Hepatocyte (in vitro differentiated cells): Measurements from ENCODE around the gene ZNF787. TPM values are rescaled to one million over a fixed set of nuclear protein-coding genes. Genes with fewer than 3 reads are reported as not detected.

Source experiments
- DNase-seq: peaks from one replicate; pipeline ENCODE4 v3.0.0-alpha.2; 2016; ENCODE audit warnings: low spot score
- H2AFZ ChIP-seq: fragments of 200-600 bp; sonication (generic); 2 replicates; pipeline ENCODE4 v1.6.0; 2016; ENCODE audit warnings: antibody characterized with exemption, mild to moderate bottlenecking
- H3K27ac ChIP-seq: fragments of 200-600 bp; sonication (generic); 2 replicates; pipeline ENCODE4 v1.5.1; 2016; ENCODE audit warnings: mild to moderate bottlenecking
- H3K27me3 ChIP-seq: fragments of 200-600 bp; sonication (generic); 2 replicates; pipeline ENCODE4 v1.6.1; 2016
- H3K36me3 ChIP-seq: fragments of 200-600 bp; sonication (generic); replicated peaks from 2 replicates; pipeline ENCODE4 v1.5.1; 2016; ENCODE audit warnings: low read depth; ENCODE audit not compliant: insufficient read depth
- H3K4me1 ChIP-seq: fragments of 200-600 bp; sonication (generic); 2 replicates; pipeline ENCODE4 v1.5.1; 2016; ENCODE audit warnings: mild to moderate bottlenecking, moderate library complexity; ENCODE audit not compliant: insufficient read depth
- H3K4me2 ChIP-seq: fragments of 200-600 bp; sonication (generic); 2 replicates; pipeline ENCODE4 v1.6.0; 2016
- H3K4me3 ChIP-seq: fragments of 200-600 bp; sonication (generic); 2 replicates; pipeline ENCODE4 v1.5.1; 2016; ENCODE audit warnings: mild to moderate bottlenecking
- H3K79me2 ChIP-seq: fragments of 200-600 bp; sonication (generic); 2 replicates; pipeline ENCODE4 v1.6.0; 2017; ENCODE audit warnings: mild to moderate bottlenecking
- H3K9me2 ChIP-seq: fragments of 200-600 bp; sonication (generic); replicated peaks from 2 replicates; pipeline ENCODE4 v1.6.0; 2017; ENCODE audit warnings: mild to moderate bottlenecking; ENCODE audit not compliant: insufficient read depth
- H3K9me3 ChIP-seq: fragments of 200-600 bp; sonication (generic); 2 replicates; pipeline ENCODE4 v1.5.1; 2016; ENCODE audit warnings: low read depth, mild to moderate bottlenecking
- H4K20me1 ChIP-seq: fragments of 200-600 bp; sonication (generic); 2 replicates; pipeline ENCODE4 v1.6.0; 2016; ENCODE audit warnings: mild to moderate bottlenecking; ENCODE audit not compliant: insufficient read depth, poor library complexity, severe bottlenecking
- CTCF ChIP-seq: fragments of 200-600 bp; sonication (generic); IDR thresholded peaks from 2 replicates; pipeline ENCODE4 v1.5.1; 2016; ENCODE audit warnings: antibody characterized with exemption, mild to moderate bottlenecking; ENCODE audit not compliant: poor library complexity
- EZH2 ChIP-seq: fragments of 200-600 bp; sonication (generic); IDR thresholded peaks from 2 replicates; pipeline ENCODE4 v1.6.1; 2016; ENCODE audit warnings: antibody characterized with exemption, mild to moderate bottlenecking, borderline replicate concordance
- EZH2phosphoT487 ChIP-seq: fragments of 200-600 bp; sonication (generic); IDR thresholded peaks from one replicate; pipeline ENCODE4 v1.6.1; 2018; ENCODE audit warnings: antibody characterized with exemption, mild to moderate bottlenecking, low read depth, moderate library complexity; ENCODE audit not compliant: unreplicated experiment, severe bottlenecking
- WGBS: methylation state at CpG from one replicate; pipeline ENCODE4 v1.1.6; 2016; ENCODE audit warnings: low lambda C conversion rate; ENCODE audit errors: missing lambda C conversion rate; 5-methylcytosine and 5-hydroxymethylcytosine counted together
- polyA plus RNA-seq: library from polyadenylated mRNA; unstranded; fragments of >200 nt; fragmentation: Nextera tagmentation; extraction: Ambion mirVana; gene quantifications from 2 replicates; pipeline ENCODE4 v1.2.1, GENCODE V29; 2016
- total RNA-seq: library from RNA; depleted of rRNA; stranded (reverse); fragments of >200 nt; gene quantifications from 2 replicates; pipeline ENCODE4 v1.2.3, GENCODE V29; 2014

The ZNF787 gene
- total and polyA plus RNA-seq, 2 experiments from 2014 or later = 23.5 to 24.9 TPM

DNA sequence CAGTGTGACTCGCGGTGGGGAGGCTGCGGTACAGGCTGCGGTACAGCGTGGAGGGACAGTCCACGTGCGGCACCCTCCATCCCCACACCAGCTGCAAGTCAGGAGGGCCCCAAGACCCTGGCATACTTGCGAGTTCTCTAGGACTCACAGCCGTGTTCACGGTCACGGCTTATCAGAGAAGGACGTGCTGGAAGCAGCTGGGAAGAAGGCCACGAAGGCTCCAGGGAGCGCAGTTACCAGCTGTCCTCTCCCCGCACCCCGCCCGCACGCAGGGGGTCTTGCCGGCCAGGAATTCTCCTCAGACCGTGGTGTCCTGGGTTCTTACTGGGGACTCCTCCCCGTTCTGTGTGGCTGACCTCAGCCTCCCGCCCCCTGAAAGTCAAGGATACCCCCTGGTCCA is 26.2 kb upstream of the ZNF787 start:
- Histone ChIP-seq H3K4me1 (peaks cover 19% of the 10 kb centered on the region), H3K4me2 (no peak overlapping the region), H3K27ac (no peak overlapping the region), H3K4me3 (no peak overlapping the region), H3K27me3 (no peaks in the 10 kb centered on the region), H4K20me1 (peaks cover 18% of the 10 kb centered on the region), H3K9me3 (no peaks in the 10 kb centered on the region), H3K36me3 (no peaks in the 10 kb centered on the region), H3K79me2 (peaks cover 82% of the 10 kb centered on the region), H3K9me2 (no peaks in the 10 kb centered on the region), H2AFZ (no peak overlapping the region)
- no peak for TF ChIP-seq EZH2phosphoT487
- TF ChIP-seq EZH2 = no peak
- no peak for TF ChIP-seq CTCF
- WGBS = 97% methylated on average over 21 of the region's 22 CpGs
- no peak for DNase-seq

DNA sequence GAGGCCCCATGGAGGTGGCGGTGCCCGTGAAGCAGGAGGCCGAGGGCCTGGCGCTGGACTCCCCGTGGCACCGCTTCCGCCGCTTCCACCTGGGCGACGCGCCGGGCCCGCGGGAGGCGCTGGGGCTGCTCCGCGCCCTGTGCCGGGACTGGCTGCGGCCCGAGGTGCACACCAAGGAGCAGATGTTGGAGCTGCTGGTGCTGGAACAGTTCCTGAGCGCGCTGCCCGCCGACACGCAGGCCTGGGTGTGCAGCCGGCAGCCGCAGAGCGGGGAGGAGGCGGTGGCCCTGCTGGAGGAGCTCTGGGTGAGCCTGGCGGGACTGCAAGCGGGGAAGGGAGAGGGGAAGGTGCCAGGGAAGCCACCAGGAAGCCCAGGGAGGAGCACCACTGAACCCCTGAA is 25.8 kb upstream of the ZNF787 start:
- H3K4me1 ChIP-seq = peaks cover 19% of the 10 kb centered on the region
- no peak overlapping the region for H3K4me2 ChIP-seq
- no peak for DNase-seq
- peaks cover 14% of the 10 kb centered on the region for H4K20me1 ChIP-seq
- no peak overlapping the region for H3K4me3 ChIP-seq
- no peak for TF ChIP-seq EZH2phosphoT487
- H3K36me3 ChIP-seq = no peaks in the 10 kb centered on the region
- no peaks in the 10 kb centered on the region for H3K9me2 ChIP-seq
- no peak overlapping the region for H3K27ac ChIP-seq
- H3K27me3 ChIP-seq = no peaks in the 10 kb centered on the region
- peaks cover 78% of the 10 kb centered on the region for H3K79me2 ChIP-seq
- H2AFZ ChIP-seq = no peak overlapping the region
- no peaks in the 10 kb centered on the region for H3K9me3 ChIP-seq
- WGBS = 99% methylated on average over 30 of the region's 31 CpGs

- H3K36me3 ChIP-seq = no peaks in the 10 kb centered on the region
- DNase-seq = no peak
- no peak overlapping the region for H3K4me3 ChIP-seq
- H3K4me1 ChIP-seq = peaks cover 19% of the 10 kb centered on the region
- no peaks in the 10 kb centered on the region for H3K27me3 ChIP-seq
- TF ChIP-seq EZH2 (no peak), EZH2phosphoT487 (no peak), CTCF (no peak)
- H3K9me2 ChIP-seq = no peaks in the 10 kb centered on the region
- no peak overlapping the region for H3K4me2 ChIP-seq
- H2AFZ ChIP-seq = no peak overlapping the region
- H3K27ac ChIP-seq = no peak overlapping the region
- WGBS = 88% methylated on average over 10 of the region's 10 CpGs
- no peaks in the 10 kb centered on the region for H3K9me3 ChIP-seq
- H4K20me1 ChIP-seq = peaks cover 10% of the 10 kb centered on the region
- peaks cover 74% of the 10 kb centered on the region for H3K79me2 ChIP-seq
Observed at GRCh38 chr19:56145698-56146097, 24.6 kb upstream of the ZNF787 start.

DNA sequence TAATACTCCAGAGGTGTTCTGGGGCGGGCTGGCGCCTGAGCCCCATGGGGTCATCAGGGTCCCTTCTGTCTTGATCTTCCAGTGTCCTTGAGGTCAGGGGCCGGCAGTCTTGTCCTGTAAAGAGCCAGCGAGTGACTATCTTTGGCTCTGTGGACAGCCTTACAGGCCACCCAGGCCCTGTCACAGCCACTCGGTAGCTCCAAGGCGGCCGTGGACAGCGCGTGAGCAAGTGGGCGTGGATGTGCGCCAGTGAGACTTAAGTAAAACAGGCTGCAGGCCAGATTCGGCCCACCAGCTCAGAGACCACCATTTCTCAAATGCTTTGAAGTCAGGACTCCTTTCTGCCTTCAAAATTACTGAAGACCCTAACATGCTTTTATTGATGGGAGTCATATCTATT is 23.7 kb upstream of the ZNF787 start:
- H4K20me1 ChIP-seq = peaks cover 3% of the 10 kb centered on the region
- H3K79me2 ChIP-seq = peaks cover 67% of the 10 kb centered on the region
- TF ChIP-seq CTCF (no peak), EZH2phosphoT487 (no peak), EZH2 (no peak)
- H3K27me3 ChIP-seq = no peaks in the 10 kb centered on the region
- H3K36me3 ChIP-seq = no peaks in the 10 kb centered on the region
- peak overlapping the region; percentile 68 for H3K27ac ChIP-seq
- H2AFZ ChIP-seq = no peak overlapping the region
- 86% methylated on average over 12 of the region's 12 CpGs for WGBS
- no peak overlapping the region for H3K4me3 ChIP-seq
- DNase-seq = no peak
- no peak overlapping the region for H3K4me2 ChIP-seq
- H3K4me1 ChIP-seq = peaks cover 23% of the 10 kb centered on the region
- H3K9me3 ChIP-seq = no peaks in the 10 kb centered on the region
- no peaks in the 10 kb centered on the region for H3K9me2 ChIP-seq
